ENCODE data around the gene TTLL9. TPM values are rescaled to one million over a fixed set of nuclear protein-coding genes. Genes with fewer than 3 reads are reported as not detected.

Gene TTLL9
- total and polyA plus RNA-seq, 10 of the 15 experiments (the other 5 are each of a cell fraction or from before 2014, with no cell fraction given), result 0.03 to 0.77 (median 0.11) TPM; not detected in 2

GRCh38 chr20:31879143-31879987 is 8.9 kb downstream of the TTLL9 start (continued):
- no peak for TF ChIP-seq GATAD2B (conservative IDR thresholded peaks at IDR 0.05; ENCODE audit: low read depth)
- 0 out of 2 replicates have a peak, but pooled peaks have one; percentile 59 for TF ChIP-seq SMARCA5 (IDR thresholded peaks at IDR 0.05)
- TF ChIP-seq SIN3A (IDR thresholded peaks at IDR 0.05; ENCODE audit: low read depth, low read length), result peak; percentile 92
- TF ChIP-seq, protein P1, sequence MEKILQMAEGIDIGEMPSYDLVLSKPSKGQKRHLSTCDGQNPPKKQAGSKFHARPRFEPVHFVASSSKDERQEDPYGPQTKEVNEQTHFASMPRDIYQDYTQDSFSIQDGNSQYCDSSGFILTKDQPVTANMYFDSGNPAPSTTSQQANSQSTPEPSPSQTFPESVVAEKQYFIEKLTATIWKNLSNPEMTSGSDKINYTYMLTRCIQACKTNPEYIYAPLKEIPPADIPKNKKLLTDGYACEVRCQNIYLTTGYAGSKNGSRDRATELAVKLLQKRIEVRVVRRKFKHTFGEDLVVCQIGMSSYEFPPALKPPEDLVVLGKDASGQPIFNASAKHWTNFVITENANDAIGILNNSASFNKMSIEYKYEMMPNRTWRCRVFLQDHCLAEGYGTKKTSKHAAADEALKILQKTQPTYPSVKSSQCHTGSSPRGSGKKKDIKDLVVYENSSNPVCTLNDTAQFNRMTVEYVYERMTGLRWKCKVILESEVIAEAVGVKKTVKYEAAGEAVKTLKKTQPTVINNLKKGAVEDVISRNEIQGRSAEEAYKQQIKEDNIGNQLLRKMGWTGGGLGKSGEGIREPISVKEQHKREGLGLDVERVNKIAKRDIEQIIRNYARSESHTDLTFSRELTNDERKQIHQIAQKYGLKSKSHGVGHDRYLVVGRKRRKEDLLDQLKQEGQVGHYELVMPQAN (conservative IDR thresholded peaks at IDR 0.05), result peak; percentile 81
- TF ChIP-seq IKZF1 (conservative IDR thresholded peaks at IDR 0.05), result peak; percentile 40; the same call in 1 of the 2 replicates
- TF ChIP-seq BMI1 (IDR thresholded peaks at IDR 0.05; ENCODE audit: borderline replicate concordance), result peak; percentile 96
- TF ChIP-seq ATF2 (IDR thresholded peaks at IDR 0.05; ENCODE audit: low read length), result no peak
- TF ChIP-seq NFYB (IDR thresholded peaks at IDR 0.05; ENCODE audit: insufficient read depth, low read depth, low read length), result peak; percentile 22; the same call in 1 of the 2 replicates
- peak; percentile 53 for TF ChIP-seq SP1 (IDR thresholded peaks at IDR 0.05; ENCODE audit: low read depth, low read length)
- TF ChIP-seq NRF1 (conservative IDR thresholded peaks at IDR 0.05; ENCODE audit: low read depth, low read length), result peak; percentile 46
- peak; percentile 94 for TF ChIP-seq MEF2B (IDR thresholded peaks at IDR 0.05; ENCODE audit: partially characterized antibody, poor library complexity, severe bottlenecking)
- peak; percentile 91 for TF ChIP-seq LARP7 (IDR thresholded peaks at IDR 0.05)
- TF ChIP-seq MXI1 (IDR thresholded peaks at IDR 0.05; ENCODE audit: low read depth, low read length), result peak; percentile 95
- 0 out of 2 replicates have a peak, but pooled peaks have one; percentile 9 for TF ChIP-seq RUNX3 (IDR thresholded peaks at IDR 0.05; ENCODE audit: low read length)
